Neural cell (in vitro differentiated cells): ENCODE measurements around the gene BAHD1. TPM values are rescaled to one million over a fixed set of nuclear protein-coding genes. Genes with fewer than 3 reads are reported as not detected.

ENCODE experiments used
- H2AFZ ChIP-seq: fragments of 200-600, 300-800 bp; sonication (generic), shearing (Covaris generic); 2 replicates; pipeline ENCODE4 v1.6.0; 2014; ENCODE audit warnings: low read depth, mild to moderate bottlenecking, antibody characterized with exemption, low read length, moderate library complexity
- H3F3A ChIP-seq: fragments of 200-600 bp; shearing (Covaris generic); 2 replicates; pipeline ENCODE4 v1.6.1; 2016; ENCODE audit warnings: mild to moderate bottlenecking, moderate library complexity, mixed read lengths, antibody characterized with exemption, low read length; ENCODE audit not compliant: insufficient read depth, poor library complexity, severe bottlenecking
- H3K27ac ChIP-seq: fragments of 200-600, 300-800 bp; sonication (generic), shearing (Covaris generic); 2 replicates; pipeline ENCODE4 v1.5.1; 2014; ENCODE audit warnings: mild to moderate bottlenecking, low read length, moderate library complexity
- H3K27me3 ChIP-seq: fragments of 300-800, 200-600 bp; sonication (generic), shearing (Covaris generic); 2 replicates; pipeline ENCODE4 v1.6.0; 2014; ENCODE audit warnings: mild to moderate bottlenecking, low read depth, low read length, moderate library complexity; ENCODE audit not compliant: insufficient read depth
- H3K36me3 ChIP-seq: fragments of 300-800, 200-600 bp; sonication (generic), shearing (Covaris generic); 2 replicates; pipeline ENCODE4 v1.5.1; 2014; ENCODE audit warnings: mild to moderate bottlenecking, antibody characterized with exemption, low read length, moderate library complexity; ENCODE audit not compliant: insufficient read depth
- H3K4me2 ChIP-seq: fragments of 300-800, 200-600 bp; sonication (generic), shearing (Covaris generic); 2 replicates; pipeline ENCODE4 v1.6.0; 2014; ENCODE audit warnings: mild to moderate bottlenecking, low read length
- H3K4me3 ChIP-seq: fragments of 300-800, 200-600 bp; sonication (generic), shearing (Covaris generic); 2 replicates; pipeline ENCODE4 v1.5.1; 2014; ENCODE audit warnings: mild to moderate bottlenecking, low read length, moderate library complexity
- H3K79me2 ChIP-seq: fragments of 200-600 bp; shearing (Covaris generic); replicated peaks from 2 replicates; pipeline ENCODE4 v1.6.0; 2014; ENCODE audit warnings: mild to moderate bottlenecking, low read length, moderate library complexity; ENCODE audit not compliant: insufficient read depth
- H3K9ac ChIP-seq: fragments of 300-800, 200-600 bp; sonication (generic), shearing (Covaris generic); 2 replicates; pipeline ENCODE4 v1.6.1; 2016; ENCODE audit warnings: mild to moderate bottlenecking, low read length, mixed read lengths
- H3K9me2 ChIP-seq: fragments of 200-600 bp; shearing (Covaris generic); 2 replicates; pipeline ENCODE4 v1.6.1; 2016; ENCODE audit warnings: mild to moderate bottlenecking, low read length, mixed read lengths; ENCODE audit not compliant: insufficient read depth
- H3K9me3 ChIP-seq: fragments of 200-600, 300-800 bp; sonication (generic), shearing (Covaris generic); 2 replicates; pipeline ENCODE4 v1.6.1; 2016; ENCODE audit warnings: mild to moderate bottlenecking, mixed run types, low read length, moderate library complexity, mixed read lengths
- H4K20me1 ChIP-seq: fragments of 200-600 bp; shearing (Covaris generic); 2 replicates; pipeline ENCODE4 v1.6.1; 2016; ENCODE audit warnings: mild to moderate bottlenecking, mixed run types; ENCODE audit not compliant: insufficient read depth
- CTCF ChIP-seq: fragments of 450-650 bp; IDR thresholded peaks from 2 replicates; pipeline ENCODE4 v1.5.1; 2014; ENCODE audit warnings: antibody characterized with exemption, mild to moderate bottlenecking, moderate library complexity; ENCODE audit not compliant: poor library complexity, severe bottlenecking
- EP300 ChIP-seq: fragments of 450-650 bp; conservative IDR thresholded peaks from 2 replicates; pipeline ENCODE4 v1.6.1; 2014; ENCODE audit warnings: antibody characterized with exemption, mild to moderate bottlenecking, moderate library complexity; ENCODE audit not compliant: poor library complexity, severe bottlenecking
- EZH2 ChIP-seq: fragments of 200-600, 300-800 bp; shearing (Covaris generic), sonication (generic); IDR thresholded peaks from 2 replicates; pipeline ENCODE4 v1.6.1; 2014; ENCODE audit warnings: antibody characterized with exemption, low read length, borderline replicate concordance, mild to moderate bottlenecking; ENCODE audit not compliant: insufficient read depth, poor library complexity, severe bottlenecking
- MXI1 ChIP-seq: fragments of 450-650 bp; conservative IDR thresholded peaks from 2 replicates; pipeline ENCODE4 v1.6.1; 2014; ENCODE audit warnings: antibody characterized with exemption, mild to moderate bottlenecking; ENCODE audit not compliant: poor library complexity, severe bottlenecking
- POLR2AphosphoS5 ChIP-seq: IDR thresholded peaks from 2 replicates; pipeline ENCODE4 v1.6.1; 2012
- RAD21 ChIP-seq: fragments of 450-650 bp; conservative IDR thresholded peaks from 2 replicates; pipeline ENCODE4 v1.6.1; 2014; ENCODE audit warnings: antibody characterized with exemption, mild to moderate bottlenecking, moderate library complexity
- REST ChIP-seq: IDR thresholded peaks from 2 replicates; pipeline ENCODE4 v1.6.1; 2012; ENCODE audit warnings: borderline replicate concordance
- SMC3 ChIP-seq: fragments of 450-650 bp; conservative IDR thresholded peaks from 2 replicates; pipeline ENCODE4 v1.6.1; 2014; ENCODE audit warnings: antibody characterized with exemption, mild to moderate bottlenecking, moderate library complexity; ENCODE audit not compliant: poor library complexity
- polyA plus RNA-seq: library from polyadenylated mRNA; depleted of rRNA; stranded (reverse); fragments of >200 nt; gene quantifications from 2 replicates; pipeline ENCODE4 v1.2.3, GENCODE V29; 2014

The BAHD1 gene
- polyA plus RNA-seq, 1 donor from 2014 or later = 22.8 TPM

DNA sequence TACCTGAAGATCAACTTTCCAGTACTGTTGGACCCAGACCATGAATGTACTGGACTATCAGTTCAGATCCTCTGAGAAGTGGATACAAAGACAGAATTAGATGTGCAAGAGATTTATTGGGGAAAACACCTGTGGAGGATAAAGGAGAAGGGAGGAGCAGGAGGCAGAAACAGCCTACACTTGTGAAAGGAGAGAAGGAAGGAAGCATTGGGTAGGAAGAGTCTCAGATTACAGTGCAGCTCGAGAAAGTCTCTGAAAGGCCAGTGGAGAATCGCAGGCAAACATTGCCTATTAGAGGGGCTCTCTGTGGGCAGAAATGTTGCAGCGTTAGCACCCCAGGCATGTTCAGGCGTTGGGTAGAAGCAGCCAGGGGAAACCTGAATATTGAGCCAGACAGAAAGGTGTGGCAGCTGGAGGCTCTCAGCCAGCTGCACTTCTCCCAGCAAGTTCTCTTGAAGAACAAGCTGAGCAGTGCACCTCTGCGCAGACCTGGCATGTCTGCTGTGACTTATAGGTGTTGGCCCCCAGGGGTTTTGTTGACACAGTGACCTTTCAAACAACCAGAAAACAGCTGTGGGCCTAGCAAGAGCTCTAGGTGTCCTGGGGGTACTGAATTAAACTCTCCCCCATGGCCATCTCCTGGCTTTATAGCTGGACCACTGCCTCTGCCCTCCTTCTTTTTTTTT lies 37.0 kb downstream of the BAHD1 start:
- H3K9me2 ChIP-seq = no peaks in the 10 kb centered on the region
- H3K27me3 ChIP-seq = no peaks in the 10 kb centered on the region
- H3K79me2 ChIP-seq = no peaks in the 10 kb centered on the region
- H3K4me3 ChIP-seq = no peak overlapping the region
- no peak overlapping the region for H2AFZ ChIP-seq
- H3K36me3 ChIP-seq = no peaks in the 10 kb centered on the region
- no peaks in the 10 kb centered on the region for H3K9me3 ChIP-seq
- no peak overlapping the region for H3K9ac ChIP-seq
- no peaks in the 10 kb centered on the region for H4K20me1 ChIP-seq
- TF ChIP-seq CTCF (no peak), EP300 (no peak)
- H3K4me2 ChIP-seq = no peak overlapping the region
- no peaks in the 10 kb centered on the region for H3F3A ChIP-seq
- H3K27ac ChIP-seq = no peak overlapping the region

DNA sequence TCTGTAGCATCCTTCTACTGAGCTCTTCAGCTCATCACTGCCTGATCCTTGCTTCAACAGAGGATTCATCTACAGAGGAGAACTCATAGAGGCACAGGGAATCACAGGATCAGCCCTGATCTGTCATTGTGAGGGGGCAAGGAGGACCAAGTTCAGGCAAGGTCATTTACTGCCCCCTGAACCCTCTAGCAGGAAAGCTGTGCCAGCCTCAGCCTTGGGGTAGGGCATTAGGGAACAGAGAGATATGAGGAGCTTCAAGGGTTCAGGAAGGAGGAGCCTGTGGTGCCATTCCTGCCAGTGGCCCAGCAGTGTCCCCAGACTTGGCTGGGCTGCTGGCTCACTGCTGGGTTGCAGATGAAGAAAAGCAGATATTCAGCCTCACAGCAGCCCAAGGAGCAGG lies 38.3 kb downstream of the BAHD1 start:
- H4K20me1 ChIP-seq = no peaks in the 10 kb centered on the region
- no peak overlapping the region for H3K4me2 ChIP-seq
- H3F3A ChIP-seq = no peaks in the 10 kb centered on the region
- no peak overlapping the region for H3K4me3 ChIP-seq
- H3K27me3 ChIP-seq = no peaks in the 10 kb centered on the region
- H2AFZ ChIP-seq = no peak overlapping the region
- no peaks in the 10 kb centered on the region for H3K9me2 ChIP-seq
- H3K9ac ChIP-seq = no peak overlapping the region
- H3K79me2 ChIP-seq = no peaks in the 10 kb centered on the region
- TF ChIP-seq RAD21 = no peak
- H3K27ac ChIP-seq = no peak overlapping the region
- H3K36me3 ChIP-seq = no peaks in the 10 kb centered on the region
- no peaks in the 10 kb centered on the region for H3K9me3 ChIP-seq

- no peak overlapping the region for H3K4me2 ChIP-seq
- no peak overlapping the region for H3K4me3 ChIP-seq
- no peaks in the 10 kb centered on the region for H3K9me2 ChIP-seq
Measured at GRCh38 chr15:40481341-40482074, 40.8 kb downstream of the BAHD1 start.

DNA sequence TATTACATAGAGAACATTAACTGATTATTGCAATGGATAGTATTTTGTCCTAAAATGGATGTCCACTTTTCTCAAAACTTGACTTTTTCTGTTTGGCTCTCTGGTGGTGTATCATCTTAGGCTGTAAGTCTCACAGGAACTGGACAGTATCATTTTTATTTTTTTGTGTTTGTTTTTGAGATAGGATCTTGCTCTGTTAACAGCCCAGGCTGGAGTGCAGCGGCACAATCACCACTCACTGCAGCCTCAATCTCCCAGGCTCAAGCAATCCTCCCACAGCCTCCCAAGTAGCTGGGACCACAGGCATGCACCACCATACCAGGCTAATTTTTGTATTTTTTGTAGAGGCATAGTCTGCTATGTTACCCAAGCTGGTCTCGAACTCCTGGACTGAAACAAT lies 43.2 kb downstream of the BAHD1 start:
- Histone ChIP-seq H3K27me3 (no peaks in the 10 kb centered on the region), H3K9me3 (no peaks in the 10 kb centered on the region), H3F3A (no peaks in the 10 kb centered on the region), H3K9ac (no peak overlapping the region), H3K27ac (no peak overlapping the region), H3K4me3 (no peak overlapping the region), H3K9me2 (no peaks in the 10 kb centered on the region), H3K79me2 (no peaks in the 10 kb centered on the region), H3K36me3 (no peaks in the 10 kb centered on the region), H4K20me1 (no peaks in the 10 kb centered on the region), H2AFZ (no peak overlapping the region), H3K4me2 (no peak overlapping the region)
- TF ChIP-seq SMC3 (no peak), EP300 (no peak), RAD21 (no peak), MXI1 (no peak), REST (no peak), EZH2 (no peak), POLR2AphosphoS5 (no peak), CTCF (no peak)

More at GRCh38 chr15:40481341-40482074, 40.8 kb downstream of the BAHD1 start:
- TF ChIP-seq EP300 (no peak), EZH2 (no peak)
- H3F3A ChIP-seq = no peaks in the 10 kb centered on the region
- H3K9ac ChIP-seq = no peak overlapping the region
- H3K79me2 ChIP-seq = no peaks in the 10 kb centered on the region
- no peaks in the 10 kb centered on the region for H3K36me3 ChIP-seq
- H3K27me3 ChIP-seq = no peaks in the 10 kb centered on the region
- no peak overlapping the region for H2AFZ ChIP-seq
- H3K27ac ChIP-seq = no peak overlapping the region
- H4K20me1 ChIP-seq = no peaks in the 10 kb centered on the region
- no peaks in the 10 kb centered on the region for H3K9me3 ChIP-seq
